COR-L47 (cell line): Measurements from ENCODE around the gene KEL.
"Not testable (repeated sequence)": the region's sequence is repeated elsewhere in the genome, so short reads cannot be mapped to it uniquely, and the experiment has no call there.

Experiments used
- DNase-seq: peaks from one replicate; lab custom pipeline; 2025; lab: John Stamatoyannopoulos, UW

KEL gene

DNA sequence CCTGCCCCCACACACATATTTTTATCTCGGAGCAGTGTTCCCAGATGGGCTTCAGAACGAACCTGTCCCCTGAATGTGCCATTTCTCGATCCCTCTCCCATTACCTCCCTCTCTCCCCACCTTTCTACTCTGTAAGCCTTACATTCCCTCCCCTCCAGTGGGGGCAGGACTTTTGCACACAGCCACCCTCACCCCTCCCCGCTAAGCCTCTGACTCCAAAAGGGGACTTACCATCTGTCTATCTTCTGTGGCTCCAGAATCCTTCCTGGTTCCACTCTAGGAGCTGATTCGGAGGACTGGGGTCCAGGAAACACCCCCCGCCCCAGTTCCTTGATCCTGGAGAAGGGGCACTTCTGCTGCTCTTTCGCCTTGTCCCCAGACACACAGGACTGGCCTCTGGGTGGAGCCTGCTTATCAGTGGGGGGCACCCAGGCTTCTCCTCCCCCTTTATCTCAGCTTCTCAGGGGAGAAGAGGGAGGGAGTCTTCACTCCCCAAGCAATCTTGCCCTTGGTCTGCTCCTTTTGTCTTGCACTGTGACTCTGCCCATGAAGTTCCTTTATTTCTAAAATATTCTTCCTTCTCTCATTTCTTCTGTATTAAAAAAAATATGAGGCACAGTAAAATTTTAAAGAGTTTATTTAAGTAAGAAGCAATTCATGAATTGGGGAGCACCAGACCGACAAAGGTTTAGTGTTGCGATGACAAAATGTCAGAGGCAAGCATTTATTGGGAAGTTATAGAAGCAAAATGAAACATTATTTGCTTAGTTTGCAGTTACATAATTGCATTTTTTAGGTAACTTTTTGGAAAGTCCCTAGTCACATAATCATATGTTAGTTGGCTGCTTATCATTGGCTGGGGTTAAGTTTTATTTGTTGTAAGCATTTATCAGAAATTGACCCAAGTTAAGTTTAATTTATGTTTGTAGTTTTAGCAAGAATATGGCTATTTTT, at the start of gene KEL:
KEL (minus strand) TSS at position 391 of the 954 bp plus-strand sequence; CDS start at position 234, 157 bp downstream.
- no peak for DNase-seq

- DNase-seq: peak; percentile 20
Observed at GRCh38 chr7:143008007-143008901, 46.1 kb upstream of the KEL start.

DNA sequence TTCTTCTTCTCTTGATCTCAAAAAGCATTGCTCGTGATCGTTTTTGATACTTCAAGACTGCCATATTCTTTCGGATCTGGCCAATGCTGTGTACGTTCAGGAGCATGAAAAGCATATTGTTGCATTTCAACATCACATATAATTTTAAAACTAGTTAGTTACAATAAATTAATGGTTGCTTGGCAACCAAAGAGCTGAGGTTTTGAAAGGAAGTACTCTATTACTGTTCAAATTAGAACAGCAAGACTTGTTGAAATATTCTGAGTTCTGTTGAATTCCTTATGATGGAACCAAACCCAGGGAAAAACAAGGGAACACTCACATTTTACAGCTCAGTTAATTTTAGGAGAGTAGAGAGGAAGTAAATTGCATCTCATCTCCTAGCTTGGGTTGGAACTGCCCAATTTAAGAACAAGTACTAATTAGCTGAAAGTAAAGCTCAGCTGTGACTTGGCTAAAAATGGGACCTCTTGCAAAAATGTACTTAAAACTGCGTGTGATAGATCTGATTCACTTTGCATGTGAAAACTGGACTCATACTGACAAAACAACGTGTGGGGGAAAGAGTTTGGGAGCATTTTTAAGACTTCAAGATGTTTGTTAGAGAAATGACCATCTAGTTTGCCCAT, 43.6 kb upstream of the KEL start:
- DNase-seq: no peak

DNA sequence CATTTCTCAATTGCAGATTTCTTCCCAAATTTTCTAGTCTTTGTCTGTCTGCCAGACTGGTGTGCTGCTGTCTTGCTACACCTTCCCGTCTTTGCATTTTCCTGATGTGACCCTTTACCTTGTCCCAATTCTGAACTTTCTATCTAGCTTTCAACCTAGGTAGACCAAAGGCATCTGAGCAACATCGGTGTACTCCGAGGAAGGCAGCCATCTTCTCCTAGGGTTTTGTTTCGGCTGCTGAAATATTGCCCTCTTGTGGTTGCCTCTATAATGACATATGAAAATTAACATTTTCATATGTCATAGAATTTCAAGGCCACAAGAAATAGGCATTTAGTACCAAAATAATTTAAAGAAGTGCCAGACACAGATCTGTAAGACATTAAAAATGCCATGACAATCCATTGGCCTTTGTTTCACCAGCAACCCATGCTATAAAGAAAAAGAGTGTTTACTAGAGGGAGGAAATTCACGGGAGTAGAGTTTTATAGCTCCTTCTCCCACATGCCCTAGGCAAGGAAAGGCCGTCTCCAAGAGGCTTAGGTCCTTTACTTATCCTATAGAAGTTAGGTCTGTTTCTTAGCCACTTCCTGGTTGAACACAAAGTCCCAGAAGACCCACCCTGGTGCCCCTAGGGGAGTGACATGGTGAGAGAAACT, 41.4 kb upstream of the KEL start:
- DNase-seq: peak; percentile 12

DNA sequence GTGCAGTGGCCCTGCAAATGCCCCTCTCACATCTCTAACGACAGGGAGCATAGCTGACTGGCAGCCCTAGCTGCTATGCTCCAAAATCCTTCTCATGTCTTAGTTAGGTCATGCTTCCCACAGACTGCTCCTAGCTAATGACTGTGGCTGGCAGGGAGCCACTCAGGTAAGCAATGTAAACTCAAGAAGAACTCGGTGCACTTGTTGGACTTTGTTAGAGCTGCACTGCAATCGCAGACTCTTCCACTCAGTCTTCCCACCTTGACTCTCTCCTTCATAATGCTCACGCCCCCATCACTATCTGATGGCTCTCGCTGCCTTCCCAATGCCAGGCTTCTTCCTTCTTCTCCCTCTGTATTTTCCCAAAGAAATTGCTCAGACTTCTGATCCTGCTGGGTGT, 40.7 kb upstream of the KEL start:
- DNase-seq: no peak

- DNase-seq: no peak
Observed at GRCh38 chr7:143002106-143002505, 39.9 kb upstream of the KEL start.

- no peak for DNase-seq
Observed at GRCh38 chr7:143000648-143001047, 38.5 kb upstream of the KEL start.

DNA sequence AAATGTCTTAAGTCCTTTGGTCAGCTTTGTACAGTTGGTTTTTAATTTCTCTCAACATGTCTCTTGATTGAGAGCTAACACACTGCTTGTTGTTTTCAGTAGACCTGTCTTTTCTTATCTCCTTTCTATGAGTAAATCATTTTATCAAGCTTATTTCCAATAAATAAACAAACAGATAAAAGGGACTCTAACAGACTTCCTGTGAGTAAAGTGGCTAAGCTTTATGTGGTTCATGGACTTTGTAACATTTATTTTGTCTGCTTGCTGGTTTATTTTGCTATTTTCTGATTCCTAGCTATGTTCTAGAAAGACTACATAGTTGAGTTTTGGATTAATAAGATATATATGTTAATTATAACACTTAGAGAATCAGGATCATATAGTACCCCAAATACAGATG, 37.6 kb upstream of the KEL start:
- DNase-seq: no peak

GRCh38 chr7:142998966-142999365, 36.8 kb upstream of the KEL start:
- DNase-seq: no peak

- DNase-seq: no peak
Observed at GRCh38 chr7:142997456-142997989, 35.4 kb upstream of the KEL start.

DNA sequence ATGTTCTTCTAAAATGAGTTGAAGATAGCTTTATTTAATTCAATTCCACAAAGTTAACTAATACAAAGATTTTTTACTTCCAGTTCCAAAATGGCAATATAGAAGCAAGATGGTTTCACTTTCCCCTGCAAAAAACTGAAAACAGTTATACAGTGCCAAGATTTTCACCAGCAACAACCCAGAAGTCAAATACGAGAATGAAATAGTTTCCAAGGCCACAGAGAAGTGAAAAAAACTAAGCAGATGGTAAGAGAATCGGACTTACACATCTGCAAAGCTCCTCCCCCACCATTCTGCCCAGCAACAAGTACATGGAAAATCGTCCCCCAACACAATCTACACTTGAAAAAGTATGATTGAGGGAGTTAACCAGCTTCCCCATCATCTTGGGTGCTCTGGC, 30.3 kb upstream of the KEL start:
- DNase-seq: no peak

DNA sequence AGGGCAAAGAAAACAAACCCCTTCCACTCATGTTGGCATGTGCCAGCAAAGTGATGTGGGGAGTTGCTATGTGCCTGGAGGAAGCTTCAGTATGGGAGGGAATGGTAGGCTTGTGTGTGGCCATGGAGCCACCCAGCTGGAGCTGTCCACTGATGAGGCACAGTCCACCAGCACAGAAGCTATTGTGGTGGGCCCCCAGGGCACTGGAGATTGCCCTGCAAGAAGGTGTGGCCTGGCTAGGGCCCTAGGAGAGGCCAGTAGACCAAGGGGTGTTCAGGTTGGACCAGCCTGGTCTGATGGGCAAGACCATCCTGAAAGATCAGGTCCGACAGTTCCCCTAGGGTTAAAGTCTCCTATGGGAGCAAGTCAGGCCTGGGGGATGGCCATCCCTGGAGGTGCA, 22.1 kb upstream of the KEL start:
- no peak for DNase-seq

GRCh38 chr7:142983825-142984224, 21.7 kb upstream of the KEL start:
- no peak for DNase-seq

DNA sequence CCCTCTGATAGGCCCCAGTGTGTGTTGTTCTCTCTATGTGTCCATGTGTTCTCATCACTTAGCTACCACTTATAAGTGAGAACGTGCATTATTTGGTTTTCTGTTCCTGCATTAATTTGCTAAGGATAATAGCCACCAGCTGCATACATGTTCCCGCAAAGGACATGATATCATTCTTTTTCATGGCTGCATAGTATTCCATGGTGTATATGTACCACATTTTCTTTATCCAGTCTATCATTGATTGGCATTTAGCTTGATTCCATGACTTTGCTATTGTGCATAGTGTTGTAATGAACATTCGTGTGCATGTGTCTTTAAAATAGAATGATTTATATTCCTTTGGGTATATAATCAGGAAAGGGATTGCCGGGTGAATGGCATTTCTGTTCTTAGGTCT, 16.2 kb upstream of the KEL start:
- not testable (repeated sequence) for DNase-seq

DNA sequence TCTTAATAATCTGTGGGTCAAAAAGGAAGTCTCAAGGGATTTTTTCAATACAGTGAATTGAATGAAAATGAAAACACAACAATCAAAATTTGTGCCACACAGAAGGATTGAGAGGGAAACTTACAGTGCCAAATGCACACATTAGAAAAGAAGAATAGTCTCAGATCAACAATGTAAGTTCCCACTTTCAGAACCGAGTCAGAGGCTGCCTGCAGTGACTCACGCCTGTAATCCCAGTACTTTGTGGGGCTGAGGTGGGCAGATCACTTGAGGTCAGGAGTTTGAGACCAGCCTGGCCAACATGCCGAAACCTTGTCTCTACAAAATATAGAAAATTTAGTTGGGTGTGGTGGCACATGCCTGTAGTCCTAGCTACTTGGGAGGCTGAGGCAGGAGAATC, 12.5 kb upstream of the KEL start:
- no peak for DNase-seq

- DNase-seq: no peak
Observed at GRCh38 chr7:142969183-142969582, 7.0 kb upstream of the KEL start.

DNA sequence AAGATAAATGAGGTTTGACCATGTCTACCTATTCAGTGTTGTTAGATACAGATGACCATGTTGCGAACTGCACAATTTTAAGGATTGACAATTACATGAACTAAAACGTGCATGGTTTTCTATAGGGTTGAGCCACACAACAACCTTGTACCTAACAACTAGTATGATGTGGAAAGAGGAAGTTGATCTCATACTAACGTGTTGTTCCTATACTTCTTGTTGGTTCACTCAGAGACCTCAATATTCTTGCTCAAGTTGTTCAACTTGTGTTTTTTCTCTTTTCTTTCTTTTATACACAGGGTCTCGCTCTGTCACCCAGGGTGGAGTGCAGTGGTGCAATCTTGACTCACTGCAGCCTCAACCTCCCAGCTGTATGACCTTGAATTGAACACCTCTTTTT, 6.1 kb upstream of the KEL start:
- no peak for DNase-seq

DNA sequence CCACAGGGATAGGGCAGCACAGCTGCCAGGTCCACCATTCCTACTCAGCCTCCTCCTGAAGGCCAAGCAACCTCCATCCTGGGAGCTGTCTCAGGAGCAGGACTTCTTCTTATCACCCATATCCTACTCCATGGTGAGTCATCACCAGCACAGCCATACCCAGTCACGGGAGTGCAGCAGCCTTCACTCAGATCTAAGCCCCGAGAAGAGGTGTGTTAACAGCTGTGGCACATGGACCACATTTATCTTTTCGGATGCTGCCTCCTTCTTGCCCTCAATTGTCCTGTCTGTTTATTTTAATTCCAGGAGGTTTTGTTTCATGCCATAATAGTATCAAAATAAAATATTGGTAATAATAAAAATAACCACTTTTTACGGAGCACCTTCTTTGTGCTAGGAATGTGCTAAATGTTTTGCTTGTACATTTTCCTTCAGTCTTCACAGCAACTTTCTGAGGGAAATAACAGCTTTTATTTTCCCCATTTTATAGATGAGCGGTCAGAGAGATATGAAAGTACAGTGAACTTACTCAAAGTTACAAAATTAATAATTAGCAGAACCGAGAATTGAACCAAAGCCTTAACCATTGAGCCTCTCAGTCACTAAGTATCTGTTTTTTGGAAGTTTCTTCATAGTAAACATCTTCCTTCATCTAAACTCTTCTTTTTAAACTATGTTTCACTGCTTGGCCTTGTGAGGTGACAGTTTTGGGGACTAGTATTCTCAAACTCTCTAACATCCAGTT, 2.5 kb upstream of the KEL start:
- no peak for DNase-seq

- DNase-seq: no peak
Observed at GRCh38 chr7:142963993-142964392, 1.8 kb upstream of the KEL start.

GRCh38 chr7:142962991-142963390, 828 bp upstream of the KEL start:
- no peak for DNase-seq

DNA sequence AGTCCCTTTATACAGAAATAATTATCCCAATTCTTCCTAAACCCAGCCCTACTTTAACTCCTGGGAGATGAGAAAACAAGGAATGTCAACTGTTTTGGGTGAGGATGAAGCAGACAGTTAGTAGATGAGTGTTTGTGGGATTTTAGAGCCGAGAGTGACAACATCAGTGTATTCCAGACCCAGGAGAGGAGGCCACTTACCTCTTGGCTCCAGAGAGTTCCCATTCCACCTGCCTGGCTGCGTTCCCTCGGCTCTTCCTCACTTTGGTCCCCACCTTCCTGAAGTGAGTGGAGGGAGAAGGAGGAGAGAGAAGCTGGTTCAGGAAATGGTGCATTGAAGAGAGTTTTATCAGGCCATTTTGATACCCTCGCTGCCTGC, 579 bp downstream of the KEL start:
- no peak for DNase-seq
